ENCODE data around the gene WFIKKN1. TPM values are rescaled to one million over a fixed set of nuclear protein-coding genes. Genes with fewer than 3 reads are reported as not detected.
A peak's percentile ranks its signal among the peaks of the same experiment; 100 is the strongest.

The WFIKKN1 gene
- total and polyA plus RNA-seq, 5 donors: 0.15 to 0.70 (median 0.23) TPM

DNA sequence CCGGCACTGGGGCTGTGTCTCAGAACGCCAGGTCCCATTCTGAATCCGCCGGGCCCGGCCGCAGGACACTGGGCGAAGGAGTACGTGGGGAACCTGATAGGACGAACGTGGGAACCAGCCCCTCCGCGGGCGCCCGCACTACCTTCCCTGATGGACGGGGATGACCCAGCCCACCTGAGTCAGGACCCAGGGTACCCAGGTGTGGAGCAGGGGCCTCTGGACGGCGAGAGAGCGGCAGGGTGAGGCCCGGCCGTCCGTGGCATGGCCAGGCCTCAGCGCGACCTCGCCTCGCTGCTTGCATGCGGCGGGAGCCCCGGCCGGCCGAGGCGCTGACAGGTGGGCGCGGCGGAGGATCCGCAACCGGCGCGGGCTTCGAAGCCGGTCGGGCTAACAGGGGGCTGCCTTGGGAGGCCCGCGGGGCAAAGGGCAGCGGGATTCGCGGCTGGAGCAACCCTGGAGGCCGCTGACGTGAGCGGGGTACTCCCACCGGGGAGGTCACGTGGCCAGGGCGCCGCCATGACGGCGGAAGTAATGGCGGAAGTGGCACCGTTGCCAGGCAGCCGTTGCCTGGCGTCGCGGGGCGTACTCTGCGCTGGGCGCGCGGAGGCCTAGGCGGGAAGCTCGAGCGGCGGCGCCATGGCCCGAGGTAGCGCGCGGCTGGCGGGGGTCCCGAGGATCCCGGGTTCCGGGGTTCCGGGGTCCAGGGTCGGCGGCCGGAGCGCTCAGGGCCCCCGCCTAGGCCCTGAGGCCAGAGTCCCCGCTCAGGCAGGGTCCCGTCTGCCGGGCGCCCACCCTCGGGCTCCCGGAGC, 18.2 kb downstream of the WFIKKN1 start, which contains the start of gene WDR90:
Gene WDR90 (plus strand): TSS at position 585 of the 809 bp plus-strand sequence. CDS start 52 bp downstream, at position 637.
- H3K4me1 ChIP-seq (ENCODE audit: control insufficient read depth, insufficient read depth, low read length): peaks cover 3% of the 10 kb centered on the region
- intact Hi-C loops (cut with DNase I): no loop called here
- WGBS: under 1% methylated on average over 91 of the region's 91 CpGs

DNA sequence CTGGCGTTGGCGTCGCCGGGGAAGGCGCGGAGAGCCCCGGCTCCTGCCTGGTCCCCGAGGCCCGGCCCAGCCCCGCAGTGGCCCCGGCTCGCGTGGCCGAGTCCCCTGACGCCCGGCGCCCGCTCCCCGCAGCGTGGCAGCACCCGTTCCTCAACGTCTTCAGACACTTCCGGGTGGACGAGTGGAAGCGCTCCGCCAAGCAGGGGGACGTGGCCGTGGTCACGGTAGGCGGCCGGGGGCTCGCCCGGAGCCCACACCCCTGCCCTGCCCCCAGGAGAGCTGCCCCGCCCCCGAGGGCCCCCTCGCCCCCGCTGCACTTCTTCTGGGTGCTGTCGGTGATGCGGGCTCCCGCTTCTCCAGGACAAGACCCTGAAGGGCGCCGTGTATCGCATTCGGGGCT, 18.8 kb downstream of the WFIKKN1 start:
- Histone ChIP-seq H3K27me3 (ENCODE audit: control insufficient read depth, insufficient read depth) (no peaks in the 10 kb centered on the region), H3K4me1 (ENCODE audit: control insufficient read depth, insufficient read depth, low read length) (peaks cover 3% of the 10 kb centered on the region), H3K27ac (ENCODE audit: low read length) (no peak overlapping the region), H3K9me3 (ENCODE audit: control insufficient read depth, low read length) (no peaks in the 10 kb centered on the region), H3K4me3 (ENCODE audit: low read length) (peak overlapping the region; percentile 51)
- WGBS: 3% methylated on average over 44 of the region's 44 CpGs
- intact Hi-C loops (cut with DNase I): no loop called here
- no peak for ATAC-seq
- no peak for DNase-seq

More for the DNA sequence above, 18.2 kb downstream of the WFIKKN1 start, which contains the start of gene WDR90:
- peak; percentile 88 to 90 for ATAC-seq
- peak within 1 kb of the TSS; percentile 13 for H3K27ac ChIP-seq (ENCODE audit: low read length)
- H3K4me3 ChIP-seq (ENCODE audit: low read length): peak within 1 kb of the TSS; percentile 51
- H3K27me3 ChIP-seq (ENCODE audit: control insufficient read depth, insufficient read depth): no peaks in the 10 kb centered on the region
- H3K9me3 ChIP-seq (ENCODE audit: control insufficient read depth, low read length): no peaks in the 10 kb centered on the region
- DNase-seq: peak; percentile 96 to 98 (median 98)

GRCh38 chr16:651844-652243, 21.1 kb downstream of the WFIKKN1 start:
- WGBS: 89% methylated on average over 22 of the region's 22 CpGs
- no peak for ATAC-seq
- Histone ChIP-seq H3K4me3 (ENCODE audit: low read length) (no peak overlapping the region), H3K9me3 (ENCODE audit: control insufficient read depth, low read length) (no peaks in the 10 kb centered on the region), H3K27me3 (ENCODE audit: control insufficient read depth, insufficient read depth) (no peaks in the 10 kb centered on the region), H3K4me1 (ENCODE audit: control insufficient read depth, insufficient read depth, low read length) (peaks cover 3% of the 10 kb centered on the region), H3K27ac (ENCODE audit: low read length) (no peak overlapping the region)
- intact Hi-C loops (cut with DNase I): no loop called here
- DNase-seq: no peak

DNA sequence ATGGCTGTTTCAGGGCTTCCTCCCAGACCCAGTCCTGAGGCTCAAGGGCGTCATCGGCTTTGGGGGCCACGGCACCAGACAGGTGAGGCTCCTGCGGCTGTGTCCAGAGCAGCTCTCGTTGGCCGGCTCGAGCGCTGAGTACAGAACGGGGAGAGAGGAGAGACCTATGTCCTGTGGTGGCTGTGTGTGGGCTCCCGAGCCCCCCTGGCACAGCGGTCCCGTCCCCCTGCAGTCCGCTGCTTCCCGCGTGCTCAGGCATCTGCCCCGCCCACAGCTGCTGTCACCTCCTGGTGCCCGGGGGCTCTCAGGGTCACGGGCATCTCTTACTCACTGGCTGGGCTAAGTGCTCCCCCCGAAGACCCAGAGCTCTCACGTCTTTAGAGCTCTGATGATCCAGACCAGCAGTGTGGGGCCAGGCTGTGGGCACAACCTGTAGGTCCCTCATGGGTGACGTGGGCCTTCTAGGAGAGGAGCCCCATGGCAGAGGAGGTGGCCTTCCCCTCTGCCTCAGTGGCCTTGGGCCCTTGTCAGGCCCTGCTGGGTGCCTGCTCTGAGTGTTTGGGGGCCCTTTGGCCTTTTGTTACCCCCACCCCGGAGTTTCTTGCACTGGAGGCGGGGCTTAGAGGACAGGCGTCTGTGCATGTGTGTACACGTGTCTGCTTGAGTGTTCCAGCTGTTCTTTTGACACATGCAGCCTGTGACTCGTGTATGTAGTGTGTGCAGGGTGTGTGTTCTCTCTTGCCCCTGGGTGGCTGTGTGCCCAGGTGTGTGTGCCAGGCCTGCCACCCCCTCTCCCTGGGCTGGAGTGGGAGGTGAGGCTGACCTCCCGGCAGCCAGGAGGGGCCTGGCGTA, 21.9 kb downstream of the WFIKKN1 start:
- WGBS: 85% methylated on average over 28 of the region's 28 CpGs
- Histone ChIP-seq H3K4me3 (ENCODE audit: low read length) (no peak overlapping the region), H3K4me1 (ENCODE audit: control insufficient read depth, insufficient read depth, low read length) (peaks cover 3% of the 10 kb centered on the region), H3K9me3 (ENCODE audit: control insufficient read depth, low read length) (no peaks in the 10 kb centered on the region), H3K27me3 (ENCODE audit: control insufficient read depth, insufficient read depth) (no peaks in the 10 kb centered on the region), H3K27ac (ENCODE audit: low read length) (no peak overlapping the region)
- DNase-seq: no peak
- intact Hi-C loops (cut with DNase I): no loop called here
- no peak for ATAC-seq

- no peak overlapping the region for H3K4me3 ChIP-seq (ENCODE audit: low read length)
- H3K27me3 ChIP-seq (ENCODE audit: control insufficient read depth, insufficient read depth): no peaks in the 10 kb centered on the region
- WGBS: 91% methylated on average over 12 of the region's 12 CpGs
- ATAC-seq (no peak), DNase-seq (no peak)
- no peaks in the 10 kb centered on the region for H3K4me1 ChIP-seq (ENCODE audit: control insufficient read depth, insufficient read depth, low read length)
- intact Hi-C loops (cut with DNase I): no loop called here
- no peaks in the 10 kb centered on the region for H3K9me3 ChIP-seq (ENCODE audit: control insufficient read depth, low read length)
- H3K27ac ChIP-seq (ENCODE audit: low read length): no peak overlapping the region
Measured at GRCh38 chr16:654034-654433, 23.2 kb downstream of the WFIKKN1 start.

DNA sequence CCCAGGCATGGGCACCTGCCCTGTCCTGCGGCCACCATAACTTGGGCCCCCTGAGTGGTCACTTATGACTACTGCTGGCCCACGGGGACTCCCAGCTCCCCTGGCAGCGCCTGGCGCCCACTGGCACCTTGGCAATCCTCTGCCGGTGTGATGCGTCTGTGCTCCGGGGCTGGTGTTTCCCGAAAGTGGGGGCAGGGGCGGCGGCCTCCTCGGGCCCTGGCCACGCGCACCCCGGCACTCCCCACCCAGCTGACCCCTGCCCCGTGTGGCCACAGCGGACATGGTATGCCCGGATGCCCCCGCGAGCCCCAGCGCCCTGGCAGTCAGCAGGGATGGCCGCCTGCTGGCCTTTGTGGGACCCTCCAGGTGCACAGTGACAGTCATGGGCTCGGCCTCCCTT, 26.7 kb downstream of the WFIKKN1 start:
- H3K9me3 ChIP-seq (ENCODE audit: control insufficient read depth, low read length): no peaks in the 10 kb centered on the region
- no peak for ATAC-seq
- intact Hi-C loops (cut with DNase I): loop anchor here in 1 of 4 donors (5.0 kb wide), 1 partner anchor 75 kb away; no protein-coding TSS in a partner anchor
- 94% methylated on average over 22 of the region's 22 CpGs for WGBS
- no peaks in the 10 kb centered on the region for H3K4me1 ChIP-seq (ENCODE audit: control insufficient read depth, insufficient read depth, low read length)
- no peaks in the 10 kb centered on the region for H3K27me3 ChIP-seq (ENCODE audit: control insufficient read depth, insufficient read depth)
- no peak overlapping the region for H3K4me3 ChIP-seq (ENCODE audit: low read length)
- no peak overlapping the region for H3K27ac ChIP-seq (ENCODE audit: low read length)
- DNase-seq: no peak

- no peak for ATAC-seq
- no peak overlapping the region for H3K27ac ChIP-seq (ENCODE audit: low read length)
Measured at GRCh38 chr16:658679-659571, 28.1 kb downstream of the WFIKKN1 start.

GRCh38 chr16:659618-660017, 28.8 kb downstream of the WFIKKN1 start:
- H3K27me3 ChIP-seq (ENCODE audit: control insufficient read depth, insufficient read depth): no peaks in the 10 kb centered on the region
- no peak for DNase-seq
- intact Hi-C loops (cut with DNase I): loop anchor here (5.0 to 10.0 kb wide), 4 partner anchors 72 to 265 kb away; partner anchors contain the start of gene NME4 (in 1 of the 4)
- no peak overlapping the region for H3K27ac ChIP-seq (ENCODE audit: low read length)
- no peaks in the 10 kb centered on the region for H3K4me1 ChIP-seq (ENCODE audit: control insufficient read depth, insufficient read depth, low read length)
- 87% methylated on average over 20 of the region's 20 CpGs for WGBS
- H3K9me3 ChIP-seq (ENCODE audit: control insufficient read depth, low read length): no peaks in the 10 kb centered on the region
- no peak overlapping the region for H3K4me3 ChIP-seq (ENCODE audit: low read length)
- peak in 1 of 2 donors; percentile 1 for ATAC-seq

More at GRCh38 chr16:658679-659571, 28.1 kb downstream of the WFIKKN1 start:
- intact Hi-C loops (cut with DNase I): loop anchor here in 1 of 4 donors (5.0 kb wide), 1 partner anchor 77 kb away; no protein-coding TSS in a partner anchor
- H3K27me3 ChIP-seq (ENCODE audit: control insufficient read depth, insufficient read depth): no peaks in the 10 kb centered on the region
- H3K9me3 ChIP-seq (ENCODE audit: control insufficient read depth, low read length): no peaks in the 10 kb centered on the region
- H3K4me3 ChIP-seq (ENCODE audit: low read length): no peak overlapping the region
- DNase-seq: no peak
- WGBS: 91% methylated on average over 35 of the region's 35 CpGs
- H3K4me1 ChIP-seq (ENCODE audit: control insufficient read depth, insufficient read depth, low read length): no peaks in the 10 kb centered on the region

GRCh38 chr16:660132-660458, 29.3 kb downstream of the WFIKKN1 start:
- H3K4me3 ChIP-seq (ENCODE audit: low read length): no peak overlapping the region
- H3K27me3 ChIP-seq (ENCODE audit: control insufficient read depth, insufficient read depth): no peaks in the 10 kb centered on the region
- H3K9me3 ChIP-seq (ENCODE audit: control insufficient read depth, low read length): no peaks in the 10 kb centered on the region
- WGBS: 58% methylated on average over 6 of the region's 6 CpGs
- peak overlapping the region; percentile 39 for H3K27ac ChIP-seq (ENCODE audit: low read length)
- ATAC-seq (peak in 1 of 2 donors; percentile 4), DNase-seq (no peak)
- no peaks in the 10 kb centered on the region for H3K4me1 ChIP-seq (ENCODE audit: control insufficient read depth, insufficient read depth, low read length)
- intact Hi-C loops (cut with DNase I): loop anchor here in 3 of 4 donors (5.0 to 10.0 kb wide), 3 partner anchors 73 to 265 kb away; partner anchors contain the start of gene NME4 (in 1 of the 3)
